Subcutaneous abdominal adipose tissue (tissue), 5 donors: Measurements from ENCODE around the gene STK32C.

ENCODE experiments used
- H3K27ac ChIP-seq: one replicate; pipeline ENCODE4 v1.7.0; 2013; ENCODE audit warnings: low read depth, mild to moderate bottlenecking, inconsistent platforms, low read length, moderate library complexity
- H3K27me3 ChIP-seq, 5 donors: one replicate each; pipeline ENCODE4 v1.7.0; 2013; ENCODE audit warnings: low read length in 5 of 5, inconsistent platforms in 1 of 5; ENCODE audit not compliant: control insufficient read depth in 5 of 5, insufficient read depth in 4 of 5
- H3K36me3 ChIP-seq, 5 donors: one replicate each; pipeline ENCODE4 v1.7.0; 2013; ENCODE audit warnings: low read length in 5 of 5; ENCODE audit not compliant: control insufficient read depth in 5 of 5, insufficient read depth in 5 of 5
- H3K4me1 ChIP-seq, 5 donors: one replicate each; pipeline ENCODE4 v1.7.0; 2013; ENCODE audit warnings: low read length in 5 of 5, mild to moderate bottlenecking in 3 of 5, moderate library complexity in 1 of 5; ENCODE audit not compliant: control insufficient read depth in 5 of 5, insufficient read depth in 5 of 5
- H3K4me3 ChIP-seq, 5 donors: one replicate each; pipeline ENCODE4 v1.7.0; 2013; ENCODE audit warnings: low read length in 5 of 5, low read depth in 1 of 5
- H3K9ac ChIP-seq, 5 donors: one replicate each; pipeline ENCODE4 v1.7.0; 2013; ENCODE audit warnings: low read length in 5 of 5, mild to moderate bottlenecking in 4 of 5, moderate library complexity in 3 of 5
- H3K9me3 ChIP-seq, 5 donors: one replicate each; pipeline ENCODE4 v1.7.0; 2013; ENCODE audit warnings: low read length in 5 of 5; ENCODE audit not compliant: control insufficient read depth in 5 of 5
- donor health status: healthy.
- donor health status: healthy.
- donor health status: healthy.
- donor health status: healthy.
- donor health status: healthy.

Gene STK32C

GRCh38 chr10:132289439-132289838, 18.3 kb downstream of the STK32C start:
- Histone ChIP-seq H3K27ac (no peak overlapping the region), H3K9me3 (peaks cover 0 to 7% (median 2%) of the 10 kb centered on the region in 5 donors), H3K36me3 (peaks cover 0 to 4% (median 0%) of the 10 kb centered on the region in 5 donors), H3K27me3 (peaks cover 0 to 15% (median 0%) of the 10 kb centered on the region in 5 donors), H3K4me1 (peaks cover 0 to 10% (median 0%) of the 10 kb centered on the region in 5 donors), H3K4me3 (no peak overlapping the region), H3K9ac (no peak overlapping the region)

- Histone ChIP-seq H3K9me3 (peaks cover 0 to 2% (median 0%) of the 10 kb centered on the region in 5 donors), H3K36me3 (no peaks in the 10 kb centered on the region), H3K27ac (no peak overlapping the region), H3K4me1 (peaks cover 0 to 3% (median 0%) of the 10 kb centered on the region in 5 donors), H3K9ac (no peak overlapping the region), H3K27me3 (peaks cover 0 to 14% (median 10%) of the 10 kb centered on the region in 5 donors), H3K4me3 (no peak overlapping the region)
Observed at GRCh38 chr10:132283604-132284382, 24.0 kb downstream of the STK32C start.

DNA sequence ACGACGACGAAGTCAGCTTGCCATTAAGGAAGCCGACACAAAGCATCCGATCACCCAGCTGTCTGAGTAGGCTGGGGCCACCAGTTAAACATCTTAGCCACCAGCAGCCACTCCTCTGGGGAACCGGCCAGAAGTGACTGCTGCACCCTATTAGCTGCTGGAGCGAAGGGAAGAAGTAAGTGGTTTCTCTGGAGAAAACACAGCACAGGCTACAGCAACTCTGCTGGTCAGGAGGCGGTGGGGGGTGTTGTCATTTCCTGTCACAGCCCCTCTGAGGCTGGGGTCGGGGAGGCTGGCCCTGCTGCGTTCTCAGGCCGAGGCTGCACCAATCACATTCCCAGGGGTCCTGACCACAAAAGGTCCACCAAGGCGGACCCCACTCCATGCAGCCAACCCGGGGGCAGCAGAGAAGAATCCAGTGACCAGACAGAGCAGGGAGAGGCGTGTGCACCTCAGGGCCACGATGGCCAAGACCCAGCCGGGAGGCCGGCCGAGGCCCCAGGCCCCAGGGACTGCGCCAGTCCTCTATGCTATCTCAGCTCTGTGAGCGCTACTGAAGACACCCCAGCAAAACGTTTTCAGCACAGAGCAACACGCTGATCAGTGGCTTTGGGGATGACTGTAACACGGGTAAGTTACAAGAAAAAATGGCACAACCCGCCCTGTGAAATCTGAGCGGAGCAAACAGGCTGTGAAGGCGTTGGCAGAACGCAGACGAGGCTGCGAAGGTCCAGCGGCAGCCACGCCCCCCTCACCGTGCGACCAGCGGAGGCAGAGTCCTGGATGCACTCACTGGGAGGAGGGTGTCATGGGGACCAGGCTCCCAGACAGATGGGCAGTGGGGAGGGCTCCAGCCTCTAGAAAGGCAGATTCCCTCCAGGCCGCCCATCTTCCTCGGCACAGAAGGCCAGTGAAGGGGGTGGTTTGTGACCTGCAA, 24.8 kb downstream of the STK32C start:
- Histone ChIP-seq H3K27ac (no peak overlapping the region), H3K4me3 (no peak overlapping the region), H3K9ac (no peak overlapping the region), H3K4me1 (peaks cover 0 to 3% (median 0%) of the 10 kb centered on the region in 5 donors), H3K36me3 (no peaks in the 10 kb centered on the region), H3K27me3 (peaks cover 0 to 14% (median 10%) of the 10 kb centered on the region in 5 donors), H3K9me3 (no peaks in the 10 kb centered on the region)

DNA sequence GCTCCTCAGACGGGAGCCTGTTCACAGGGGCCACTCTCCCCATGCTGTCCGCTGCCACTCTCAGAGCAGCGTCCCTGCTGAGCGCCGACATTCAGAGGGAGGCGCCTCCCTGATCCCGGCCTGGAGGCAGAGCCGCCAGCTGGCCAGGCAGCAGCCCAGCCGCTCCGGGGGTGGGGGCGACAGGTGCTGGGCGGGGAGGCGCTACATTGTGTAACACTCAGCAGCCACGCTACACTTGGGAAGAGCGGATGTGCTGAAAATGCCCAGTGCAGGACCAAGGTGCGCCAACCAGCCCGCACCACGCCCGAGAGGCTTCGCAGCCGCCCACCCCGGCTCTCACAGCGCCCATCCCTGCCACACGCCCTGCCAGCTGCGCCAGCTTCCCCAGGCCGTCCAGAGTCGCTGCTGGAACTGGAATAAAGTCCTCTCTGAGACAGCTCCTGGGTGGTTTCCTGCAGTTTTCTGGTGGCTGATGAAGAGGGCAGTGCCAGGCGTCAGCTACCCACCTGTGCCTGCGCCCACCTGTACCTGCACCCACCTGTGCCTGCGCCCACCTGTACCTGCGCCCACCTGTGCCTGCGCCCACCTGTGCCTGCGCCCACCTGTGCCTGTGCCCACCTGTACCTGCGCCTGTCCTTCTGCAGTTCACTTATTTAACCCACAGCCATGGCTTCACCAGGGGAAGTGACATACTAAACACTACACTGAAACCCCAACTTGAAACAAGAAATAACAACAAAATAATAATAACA, 25.7 kb downstream of the STK32C start:
- H3K9ac ChIP-seq: no peak overlapping the region
- no peak overlapping the region for H3K4me3 ChIP-seq
- H3K36me3 ChIP-seq: no peaks in the 10 kb centered on the region
- no peaks in the 10 kb centered on the region for H3K9me3 ChIP-seq
- peaks cover 0 to 16% (median 10%) of the 10 kb centered on the region in 5 donors for H3K27me3 ChIP-seq
- H3K27ac ChIP-seq: no peak overlapping the region
- H3K4me1 ChIP-seq: peaks cover 0 to 3% (median 0%) of the 10 kb centered on the region in 5 donors

GRCh38 chr10:132280646-132281074, 27.1 kb downstream of the STK32C start:
- Histone ChIP-seq H3K27me3 (peaks cover 0 to 16% (median 10%) of the 10 kb centered on the region in 5 donors), H3K36me3 (no peaks in the 10 kb centered on the region), H3K4me3 (no peak overlapping the region), H3K27ac (no peak overlapping the region), H3K9ac (no peak overlapping the region), H3K9me3 (no peaks in the 10 kb centered on the region), H3K4me1 (peaks cover 0 to 3% (median 0%) of the 10 kb centered on the region in 5 donors)

- Histone ChIP-seq H3K9ac (no peak overlapping the region), H3K27me3 (peaks cover 0 to 16% (median 10%) of the 10 kb centered on the region in 5 donors), H3K4me1 (peaks cover 0 to 3% (median 0%) of the 10 kb centered on the region in 5 donors), H3K4me3 (no peak overlapping the region), H3K27ac (no peak overlapping the region), H3K9me3 (no peaks in the 10 kb centered on the region), H3K36me3 (no peaks in the 10 kb centered on the region)
Observed at GRCh38 chr10:132279873-132280645, 27.7 kb downstream of the STK32C start.

GRCh38 chr10:132277311-132277741, 30.4 kb downstream of the STK32C start:
- peaks cover under 1 to 6% (median 5%) of the 10 kb centered on the region in 5 donors for H3K4me1 ChIP-seq
- H3K9ac ChIP-seq: no peak overlapping the region

DNA sequence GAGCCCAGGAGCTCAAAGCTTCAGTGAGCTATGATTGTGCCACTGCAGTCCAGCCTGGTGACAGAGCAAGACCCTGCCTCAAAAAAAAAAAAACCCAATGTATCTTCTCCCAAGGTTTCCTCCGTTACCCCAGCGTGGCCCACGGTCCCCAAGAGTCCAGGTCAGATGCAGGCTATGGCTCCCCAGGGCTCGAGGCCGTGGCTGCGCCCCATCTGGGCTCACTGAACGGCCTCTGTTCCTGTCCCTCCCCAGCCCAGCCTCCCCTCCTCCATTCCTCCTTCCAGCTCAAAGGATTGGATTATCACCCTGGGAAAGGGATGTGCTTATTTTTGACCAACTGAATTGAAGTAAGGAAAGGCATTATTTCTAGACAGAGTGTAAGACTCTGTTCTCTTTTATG, 31.0 kb downstream of the STK32C start:
- H3K4me3 ChIP-seq: no peak overlapping the region
- no peaks in the 10 kb centered on the region for H3K36me3 ChIP-seq
- peaks cover 0 to 3% (median 0%) of the 10 kb centered on the region in 5 donors for H3K27me3 ChIP-seq
- peaks cover 1 to 12% (median 10%) of the 10 kb centered on the region in 5 donors for H3K4me1 ChIP-seq
- no peaks in the 10 kb centered on the region for H3K9me3 ChIP-seq
- no peak overlapping the region for H3K9ac ChIP-seq
- no peak overlapping the region for H3K27ac ChIP-seq

More at GRCh38 chr10:132277311-132277741, 30.4 kb downstream of the STK32C start:
- Histone ChIP-seq H3K4me3 (no peak overlapping the region), H3K27me3 (peaks cover 0 to 3% (median 0%) of the 10 kb centered on the region in 5 donors), H3K36me3 (no peaks in the 10 kb centered on the region), H3K9me3 (no peaks in the 10 kb centered on the region), H3K27ac (no peak overlapping the region)

- no peak overlapping the region for H3K9ac ChIP-seq
- no peaks in the 10 kb centered on the region for H3K36me3 ChIP-seq
- H3K4me3 ChIP-seq: no peak overlapping the region
- H3K27ac ChIP-seq: no peak overlapping the region
- H3K27me3 ChIP-seq: peaks cover 0 to 3% (median 0%) of the 10 kb centered on the region in 5 donors
- H3K4me1 ChIP-seq: peaks cover 1 to 12% (median 10%) of the 10 kb centered on the region in 5 donors
- H3K9me3 ChIP-seq: no peaks in the 10 kb centered on the region
Observed at GRCh38 chr10:132276179-132276675, 31.5 kb downstream of the STK32C start.
